Thyroid gland (tissue), 4 donors: Measurements from ENCODE around the gene TSPAN4.

ENCODE experiments used
- CTCF ChIP-seq, 6 experiments: fragments of 200-600 bp in 3 of 6; fragments of 450-650 bp in 3 of 6; sonication (generic) in 3 of 6; IDR thresholded peaks; one replicate each; pipeline ENCODE4 v1.5.1; 2016 to 2019; ENCODE audit warnings: antibody characterized with exemption in 6 of 6, mild to moderate bottlenecking in 2 of 6, inconsistent platforms in 1 of 6, moderate library complexity in 1 of 6
- POLR2A ChIP-seq, 2 donors: fragments of 450-650 bp; IDR thresholded peaks; one replicate each; pipeline ENCODE4 v1.6.1; 2017; ENCODE audit warnings: antibody characterized with exemption in 2 of 2, mild to moderate bottlenecking in 2 of 2, moderate library complexity in 1 of 2

- TF ChIP-seq CTCF (IDR thresholded peaks at IDR 0.05) = no peak
- no peak for TF ChIP-seq POLR2A (IDR thresholded peaks at IDR 0.05)
Measured at GRCh38 chr11:836700-837099, 6.0 kb upstream of the TSPAN4 start.
